IPS-NIHi7 (cell line): ENCODE results near the gene MIB1.
A peak's percentile ranks its signal among the peaks of the same experiment; 100 is the strongest.

Source experiments
- DNase-seq: peaks from one replicate; pipeline ENCODE4 v3.0.0; 2012; ENCODE audit warnings: mixed read lengths; ENCODE audit errors: extremely low spot score

Gene MIB1

DNA sequence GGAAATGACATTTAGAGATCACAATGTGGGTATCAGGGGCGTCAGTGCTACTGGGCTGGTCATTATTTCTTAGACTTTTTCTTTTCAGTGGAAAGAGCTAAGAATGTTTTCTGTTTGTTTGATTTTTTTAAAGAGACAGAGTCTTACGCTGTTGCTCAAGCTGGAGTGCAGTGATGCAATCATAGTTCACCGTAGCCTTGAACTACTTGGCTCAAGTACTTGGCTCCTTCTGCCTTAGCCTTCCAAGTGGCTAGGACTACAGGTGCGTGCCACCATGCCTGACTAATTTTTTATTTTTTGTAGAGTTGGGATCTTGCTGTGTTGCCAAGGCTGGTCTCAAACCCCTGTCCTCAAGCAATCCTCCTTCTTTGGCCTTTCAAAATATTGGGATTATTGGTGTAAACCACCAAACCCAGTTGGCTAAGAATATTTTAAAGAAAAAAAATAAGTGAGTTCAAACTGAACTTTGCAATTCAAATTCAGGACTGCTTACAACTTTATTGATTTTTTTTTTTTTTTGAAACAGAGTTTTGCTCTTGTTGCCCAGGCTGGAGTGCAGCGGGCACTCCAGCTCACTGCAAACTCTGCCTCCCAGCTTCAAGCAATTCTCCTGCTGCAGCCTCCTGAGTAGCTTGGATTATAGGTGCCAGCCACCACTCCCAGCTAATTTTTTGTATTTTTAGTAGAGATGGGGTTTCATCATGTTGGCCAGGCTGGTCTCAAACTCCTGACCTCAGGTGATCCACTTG is 154.2 kb downstream of the MIB1 start:
- DNase-seq, result no peak

DNA sequence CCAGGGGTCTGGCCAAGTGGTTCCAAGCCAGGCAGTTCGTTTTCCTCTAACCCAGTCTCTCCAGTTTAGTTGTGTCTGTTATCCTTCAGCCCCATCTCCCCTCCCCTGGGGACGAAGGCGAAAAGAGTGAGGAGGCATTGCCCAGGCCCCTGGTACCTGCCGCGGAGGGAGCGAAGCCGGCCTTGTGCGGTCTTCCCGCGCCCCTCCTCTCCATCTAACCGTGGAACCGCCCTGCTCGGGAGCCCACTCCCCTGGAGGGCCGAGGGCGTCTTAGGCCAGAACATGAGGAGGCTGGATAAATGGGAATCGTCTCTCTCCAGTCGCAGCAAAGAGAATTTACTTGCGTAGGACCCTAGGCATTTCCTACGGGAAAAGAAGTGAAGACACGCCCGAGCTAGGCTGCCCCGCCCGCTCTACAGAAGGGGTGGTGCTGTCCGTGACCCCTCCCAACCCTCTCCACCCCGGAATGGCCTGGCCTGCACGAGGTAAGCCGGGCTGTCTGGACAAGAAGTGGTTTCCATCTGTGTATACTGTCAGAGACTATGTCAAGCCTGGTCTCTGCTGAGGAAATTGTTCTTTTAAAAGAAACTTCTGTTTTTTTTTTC is 156.2 kb downstream of the MIB1 start:
- peak; percentile 32 for DNase-seq

DNA sequence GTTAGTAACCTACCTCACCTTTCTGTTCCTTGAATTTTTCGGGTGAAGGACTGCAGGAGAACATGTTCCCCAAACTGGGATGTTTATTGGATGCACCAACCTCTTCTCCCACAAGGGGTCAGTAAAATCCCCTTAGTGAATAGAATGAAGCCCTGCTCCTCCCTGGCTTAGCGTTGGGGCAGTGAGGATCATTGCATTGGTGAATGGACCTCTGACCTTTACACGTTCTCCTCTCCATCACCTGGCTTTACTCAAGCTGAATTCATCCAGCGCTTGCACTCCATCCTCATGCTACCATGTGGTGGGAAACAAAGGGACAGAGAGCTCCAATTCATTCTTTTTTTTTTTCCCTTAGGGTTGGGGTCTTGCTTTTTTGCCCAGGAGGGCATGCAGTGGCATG is 157.2 kb downstream of the MIB1 start:
- DNase-seq, result peak; percentile 81

DNA sequence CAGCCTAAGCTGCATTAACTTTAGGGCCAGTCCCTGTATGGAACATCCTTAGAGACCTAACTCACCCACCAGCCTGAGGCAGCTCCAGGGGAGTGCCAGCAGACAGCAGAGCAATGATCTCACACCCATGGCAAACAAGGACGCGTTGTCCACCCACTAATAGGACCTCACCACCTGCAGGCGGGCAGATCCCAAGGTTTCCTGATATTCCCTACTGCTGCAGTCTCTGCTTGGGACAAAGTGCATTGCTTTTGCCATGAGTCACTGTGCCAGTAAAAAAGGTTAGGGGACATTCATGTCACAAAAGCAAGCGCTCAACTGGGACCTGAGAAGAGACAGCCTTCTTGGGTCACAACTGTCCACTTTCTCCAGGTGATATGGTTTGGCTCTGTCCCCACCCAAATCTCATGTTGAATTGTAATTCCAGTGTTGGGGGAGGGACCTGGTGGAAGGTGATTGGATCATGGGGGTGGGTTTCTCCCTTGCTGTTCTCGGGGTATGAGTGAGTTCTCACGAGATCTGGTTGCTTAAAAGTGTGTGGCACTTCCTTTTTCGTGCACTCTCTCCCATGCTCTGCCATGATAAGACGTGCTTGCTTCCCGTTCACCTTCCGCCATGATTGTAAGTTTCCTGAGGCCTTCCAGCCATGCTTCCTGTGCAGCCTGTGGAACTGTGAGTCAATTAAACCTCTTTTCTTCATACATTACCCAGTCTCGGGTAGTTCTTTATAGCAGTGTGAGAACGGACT is 160.2 kb downstream of the MIB1 start:
- DNase-seq, result no peak

DNA sequence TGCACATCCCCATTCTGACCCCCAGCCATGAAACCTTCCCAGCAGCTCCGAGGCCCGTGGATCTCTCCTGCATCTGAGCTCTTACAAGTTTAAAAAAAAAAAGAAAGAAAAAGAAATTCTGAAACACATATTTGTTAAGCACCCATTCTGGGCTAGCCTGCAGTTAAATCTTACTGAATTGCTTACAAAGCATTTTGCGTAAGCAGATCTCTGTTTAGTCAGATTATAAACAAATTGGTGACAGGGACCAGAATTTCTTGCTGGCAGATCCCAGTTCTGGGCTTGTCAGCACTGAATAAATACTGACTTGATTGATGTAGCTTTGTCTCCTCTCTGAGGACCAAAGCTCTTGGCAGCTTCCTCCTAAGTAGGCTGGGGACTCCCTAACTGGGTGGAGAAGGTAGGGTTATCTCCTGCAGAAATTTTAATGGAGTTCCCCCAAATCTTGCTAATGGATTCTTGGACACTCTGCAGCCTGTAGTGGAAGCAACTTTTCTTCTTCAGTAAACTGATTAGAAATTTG is 160.9 kb downstream of the MIB1 start:
- DNase-seq, result no peak

DNA sequence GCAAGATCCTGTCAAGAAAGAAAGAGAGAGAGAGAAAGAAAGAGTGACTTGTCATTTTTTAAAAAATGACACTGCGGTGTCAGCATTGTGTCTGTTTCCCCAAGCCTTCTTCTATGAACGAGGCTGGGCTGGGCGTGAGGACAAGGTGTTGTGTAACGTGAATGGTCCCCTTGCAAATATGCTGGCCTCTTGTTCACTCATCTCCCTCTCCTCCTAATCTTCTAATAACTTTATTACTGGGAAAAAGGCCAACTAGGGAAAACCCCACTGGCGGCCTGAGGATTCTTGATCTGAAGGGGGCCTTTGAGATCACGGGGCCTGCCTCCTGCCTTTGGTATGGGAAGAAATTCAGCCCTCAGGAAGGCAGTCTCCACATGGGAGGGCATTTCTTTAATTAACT is 163.1 kb downstream of the MIB1 start:
- no peak for DNase-seq

DNA sequence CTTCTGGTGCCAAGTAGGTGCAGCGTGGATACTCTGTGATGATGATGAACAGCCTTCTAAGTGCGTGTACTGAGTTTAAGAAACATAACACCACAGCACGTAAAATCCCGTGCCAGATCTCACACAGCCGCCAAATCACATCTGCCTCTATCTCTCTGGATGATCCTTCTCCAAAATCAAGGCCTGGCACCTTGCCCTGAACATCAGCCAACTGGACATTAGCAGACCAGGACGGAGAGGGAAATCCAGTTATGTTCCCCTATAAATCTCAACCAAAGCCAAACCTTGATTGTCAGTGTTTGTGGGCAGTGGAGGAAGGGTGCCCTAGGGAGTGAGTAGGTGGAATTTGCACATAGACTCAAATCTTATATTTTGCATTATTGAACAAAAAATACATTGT is 164.3 kb downstream of the MIB1 start:
- no peak for DNase-seq

DNA sequence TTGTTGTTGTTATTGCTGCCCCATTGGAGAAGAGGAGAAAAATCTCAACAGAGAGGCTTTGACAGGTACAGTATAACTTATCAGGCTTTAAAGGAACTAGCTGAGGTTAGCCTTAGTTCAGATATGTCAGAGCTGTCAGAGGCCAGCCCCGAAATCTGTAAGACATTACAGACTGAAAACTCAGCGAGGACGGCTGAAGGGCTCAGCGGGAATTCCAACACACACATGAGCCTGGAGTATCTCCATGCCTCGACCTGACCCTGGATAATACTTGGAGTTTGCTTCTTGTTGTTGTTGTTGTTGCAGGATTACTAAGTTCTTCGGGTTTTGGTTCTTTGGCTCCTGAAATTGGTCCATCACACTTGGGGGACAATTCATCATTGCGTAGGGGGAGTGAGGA is 166.9 kb downstream of the MIB1 start:
- no peak for DNase-seq

DNA sequence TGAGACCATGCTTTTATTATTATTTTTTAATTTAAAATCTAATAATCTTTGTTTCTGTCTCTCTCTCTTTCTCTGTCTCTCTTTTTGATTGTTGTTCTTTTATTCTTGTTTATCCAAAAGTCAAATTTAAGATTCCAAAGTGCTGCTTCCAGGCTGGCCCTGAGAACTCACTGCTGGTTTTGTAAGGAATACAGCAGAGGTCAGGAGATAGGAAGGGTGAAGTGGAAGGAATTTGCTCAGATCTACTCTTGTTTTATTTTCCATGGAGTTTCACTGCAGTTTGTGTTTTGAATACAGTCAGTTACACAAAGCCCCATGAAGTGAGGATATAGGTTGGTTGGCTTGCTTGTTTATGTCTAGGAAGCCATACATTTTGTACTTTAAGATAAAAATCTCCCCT is 168.1 kb downstream of the MIB1 start:
- DNase-seq, result no peak

DNA sequence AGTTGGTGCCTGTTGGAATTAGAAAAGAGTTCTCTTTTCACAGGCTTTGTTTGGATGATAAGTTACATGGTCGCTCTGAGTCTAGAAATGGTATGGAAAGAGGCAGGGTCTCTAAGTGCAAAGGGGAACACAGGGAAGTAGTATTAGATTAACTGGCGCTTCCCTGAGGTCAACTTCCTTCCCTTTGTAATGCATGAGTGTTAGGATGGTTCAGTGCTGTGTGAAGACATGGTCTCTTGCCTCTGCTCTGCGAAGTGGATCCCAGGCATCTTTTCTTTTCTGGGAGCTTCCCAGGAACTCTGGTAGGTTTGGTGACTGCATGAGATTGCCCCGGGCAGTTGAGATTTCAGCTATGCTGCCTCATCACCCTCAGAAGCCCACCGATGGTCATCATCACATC is 170.3 kb downstream of the MIB1 start:
- DNase-seq, result peak; percentile 19

DNA sequence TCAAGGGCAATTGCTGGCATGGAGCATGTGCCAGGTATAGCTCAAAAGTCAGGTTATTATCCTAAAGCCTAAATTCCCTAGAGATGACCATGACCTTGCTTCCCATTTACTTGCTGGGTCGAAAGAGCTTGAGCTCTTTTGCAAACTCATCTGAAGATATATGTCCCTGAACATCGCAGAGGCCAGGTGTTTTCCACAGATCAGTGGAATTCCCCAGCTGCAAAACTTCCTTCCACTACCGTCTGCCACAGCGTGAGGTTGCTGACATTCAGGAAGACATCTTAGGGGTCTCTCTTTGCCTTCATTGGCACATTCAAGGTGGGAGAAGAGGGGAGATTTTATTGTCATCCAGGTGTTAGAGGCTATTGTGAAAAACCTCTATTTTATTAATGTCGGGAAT is 171.0 kb downstream of the MIB1 start:
- DNase-seq, result no peak

DNA sequence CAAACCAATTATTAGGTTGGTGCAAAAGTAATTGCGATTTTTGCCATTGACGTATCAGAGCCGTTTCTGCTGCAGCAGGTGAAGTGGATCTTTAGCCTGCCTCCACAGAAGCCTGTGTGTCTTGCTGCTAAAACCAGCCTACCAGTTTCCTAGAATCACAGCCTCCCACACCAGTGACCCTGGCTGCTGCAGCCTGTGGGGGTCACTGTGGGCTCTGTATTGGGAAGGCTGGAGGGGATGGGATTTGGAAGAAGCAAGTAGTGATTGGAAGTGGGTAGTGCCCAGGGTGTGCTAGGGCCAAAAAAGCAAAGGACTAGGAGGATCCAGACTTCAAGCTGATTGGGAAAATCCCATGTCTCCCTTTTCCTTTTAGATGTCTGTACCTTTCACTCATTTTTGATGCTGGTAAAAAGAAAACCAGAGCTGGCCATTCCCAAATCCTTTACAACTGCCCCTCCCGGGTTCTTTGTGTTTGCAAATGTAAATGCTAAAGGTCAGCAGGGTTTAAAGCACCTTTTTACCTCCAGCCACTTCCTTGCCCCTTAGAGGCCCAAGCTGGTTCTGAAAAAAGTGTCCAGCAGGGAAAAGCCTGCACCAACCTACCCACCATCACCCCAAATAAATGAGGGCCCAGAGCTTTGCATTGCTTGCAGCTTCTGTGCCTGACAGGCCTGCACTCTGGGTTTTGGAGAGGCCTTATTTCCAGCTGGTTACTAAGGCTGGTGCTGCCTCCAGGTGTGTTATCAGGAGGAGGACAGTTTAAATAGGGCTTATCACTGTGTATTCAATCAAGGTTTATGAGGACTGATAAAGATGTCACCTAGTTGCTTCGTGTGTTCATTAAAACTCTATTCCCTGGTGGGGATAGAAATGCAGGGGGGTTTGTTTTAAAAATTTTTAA is 172.0 kb downstream of the MIB1 start:
- peak; percentile 26 for DNase-seq

DNA sequence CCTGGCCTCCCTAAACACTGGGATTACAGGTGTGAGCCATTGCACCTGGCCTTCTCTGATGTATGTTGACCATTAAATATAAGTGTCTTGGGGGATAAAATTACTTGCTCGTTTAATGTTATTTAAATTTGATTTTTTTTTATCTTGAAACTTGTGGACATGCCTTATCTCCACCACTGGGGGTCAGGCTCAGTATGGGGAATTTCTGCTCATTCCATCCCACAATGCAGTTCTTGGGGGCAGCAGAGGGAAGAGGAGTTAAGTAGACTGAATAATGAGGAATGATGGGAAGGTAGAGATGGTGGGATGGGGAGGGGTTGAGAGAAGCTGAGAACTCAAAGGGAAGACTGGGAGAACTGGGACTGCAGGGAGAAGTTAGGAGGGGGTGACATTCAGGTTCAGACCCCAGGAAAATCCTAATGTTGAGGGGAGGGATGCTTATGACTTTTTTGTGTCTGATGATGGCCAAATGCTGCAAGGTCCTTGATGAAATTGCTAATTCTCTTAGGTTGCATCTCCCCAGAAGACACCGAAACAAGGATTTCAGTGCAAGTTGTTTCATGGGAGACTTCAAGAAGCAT is 174.2 kb downstream of the MIB1 start:
- DNase-seq, result peak; percentile 72

DNA sequence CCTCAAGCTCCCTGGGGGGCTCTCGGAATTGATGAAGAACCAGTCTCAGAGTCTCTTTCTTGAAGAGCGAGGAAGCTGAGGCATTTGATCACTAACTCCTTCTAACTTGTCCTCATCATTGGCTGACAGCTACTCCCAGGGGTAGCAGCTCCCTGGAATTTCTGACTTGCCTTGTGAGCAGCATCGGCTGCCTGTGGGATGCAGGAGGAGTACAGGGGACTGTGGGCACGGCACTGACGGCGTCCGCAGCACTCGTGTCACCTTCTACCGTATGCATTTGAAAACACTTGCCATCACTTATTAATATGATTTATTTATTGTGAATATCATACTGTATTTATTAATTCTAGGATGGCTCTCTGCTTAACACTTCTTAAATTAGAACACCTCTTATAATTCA is 175.0 kb downstream of the MIB1 start:
- no peak for DNase-seq

DNA sequence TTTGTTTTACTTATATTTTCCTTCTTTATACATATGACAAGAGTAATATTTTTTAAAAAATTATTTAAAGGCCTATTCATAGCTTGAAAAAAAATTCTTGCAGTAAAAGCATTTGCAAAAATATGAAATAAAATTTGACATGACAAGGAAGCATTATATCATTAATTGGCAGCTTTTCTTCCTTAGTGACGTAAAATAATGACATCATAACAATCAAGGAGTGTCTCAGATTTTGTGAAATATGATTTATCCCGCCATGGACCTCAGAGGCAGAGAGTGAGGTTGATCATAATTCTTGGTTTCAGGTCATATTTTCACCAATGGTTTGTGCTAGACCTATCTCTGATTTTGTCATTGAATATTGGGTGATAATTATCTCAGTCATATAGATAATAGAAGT is 176.0 kb downstream of the MIB1 start:
- no peak for DNase-seq

DNA sequence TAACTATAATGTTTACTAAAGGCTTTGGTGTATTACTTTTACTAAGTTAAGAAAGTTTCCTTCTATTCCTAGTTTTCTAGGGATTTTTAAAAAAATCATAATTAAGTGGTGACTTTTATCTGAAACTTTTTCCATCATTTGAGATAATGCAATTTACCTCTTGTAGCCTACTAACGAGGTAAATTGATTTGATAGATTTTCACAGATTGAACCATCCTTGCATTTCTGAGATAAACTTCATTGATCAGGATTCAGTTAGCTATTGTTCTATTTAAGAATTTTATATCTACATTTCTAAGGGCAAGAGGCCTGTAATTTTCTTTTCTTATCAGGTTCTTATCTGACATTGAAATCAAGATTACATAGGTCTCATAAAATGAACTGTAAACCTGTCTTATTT is 178.1 kb downstream of the MIB1 start:
- DNase-seq, result no peak
